Calu3 (cell line): ENCODE measurements around the gene PARD3. TPM values are rescaled to one million over a fixed set of nuclear protein-coding genes. Genes with fewer than 3 reads are reported as not detected.

ENCODE experiments used
- BruUV-seq: library from RNA; stranded (reverse); fragments of 400-500 nt; replicated peaks from 2 replicates; lab custom pipeline; 2021; lab: Mats Ljungman, UMichigan
- CTCF ChIA-PET: fragments of 300-600 bp; sonication (Branson Sonifier 250); formaldehyde crosslinking; loops from one replicate; lab custom pipeline; 2022; ENCODE audit warnings: antibody characterized with exemption; lab: Charles Lee
- DNase-seq: peaks from one replicate; pipeline ENCODE4 v3.0.0; 2022
- H3K27ac Mint-ChIP-seq: one replicate; pipeline ENCODE4 v1.8.0; 2022; ENCODE audit warnings: mixed read lengths; ENCODE audit not compliant: unreplicated experiment
- H3K27me3 Mint-ChIP-seq: one replicate; pipeline ENCODE4 v1.8.0; 2022; ENCODE audit warnings: mixed read lengths; ENCODE audit not compliant: unreplicated experiment
- H3K36me3 Mint-ChIP-seq: one replicate; pipeline ENCODE4 v1.8.0; 2022; ENCODE audit warnings: mild to moderate bottlenecking, moderate library complexity, mixed read lengths; ENCODE audit not compliant: insufficient read depth, unreplicated experiment
- H3K4me1 Mint-ChIP-seq: one replicate; pipeline ENCODE4 v1.8.0; 2022; ENCODE audit warnings: mild to moderate bottlenecking, low read depth, mixed read lengths; ENCODE audit not compliant: unreplicated experiment
- H3K4me3 Mint-ChIP-seq: one replicate; pipeline ENCODE4 v1.8.0; 2022; ENCODE audit warnings: mild to moderate bottlenecking, low read depth, moderate library complexity, mixed read lengths; ENCODE audit not compliant: unreplicated experiment
- H3K9me3 Mint-ChIP-seq: one replicate; pipeline ENCODE4 v1.8.0; 2022; ENCODE audit warnings: low read depth, mixed read lengths; ENCODE audit not compliant: unreplicated experiment
- CTCF ChIP-seq: fragments of 200-600 bp; IDR thresholded peaks from one replicate; pipeline ENCODE4 v1.8.0; 2022; ENCODE audit warnings: antibody characterized with exemption; ENCODE audit not compliant: unreplicated experiment
- intact Hi-C: fragments of 100-400 bp; cut with micrococcal nuclease; formaldehyde crosslinking; loops from one replicate; pipeline ENCODE4 v1.10.0; 2022; ENCODE audit not compliant: unreplicated experiment
- total RNA-seq: library from RNA; stranded (reverse); gene quantifications from 2 replicates; pipeline ENCODE4 v1.2.3, GENCODE V29; 2022

The PARD3 gene
- total RNA-seq, 1 experiment from 2014 or later, result 62.4 TPM

- intact Hi-C loops, result no loop called here
- no peaks in the 10 kb centered on the region for H3K4me1 Mint-ChIP-seq
- H3K9me3 Mint-ChIP-seq, result no peaks in the 10 kb centered on the region
- H3K36me3 Mint-ChIP-seq, result no peaks in the 10 kb centered on the region
- H3K4me3 Mint-ChIP-seq, result no peak overlapping the region
- BruUV-seq, result no TSS peak
- no peak for DNase-seq
- no peak overlapping the region for H3K27ac Mint-ChIP-seq
- TF ChIP-seq CTCF, result no peak
- CTCF ChIA-PET, result no interaction called here
- H3K27me3 Mint-ChIP-seq, result no peaks in the 10 kb centered on the region
Observed at GRCh38 chr10:34172936-34173533, 642.1 kb downstream of the PARD3 start.

DNA sequence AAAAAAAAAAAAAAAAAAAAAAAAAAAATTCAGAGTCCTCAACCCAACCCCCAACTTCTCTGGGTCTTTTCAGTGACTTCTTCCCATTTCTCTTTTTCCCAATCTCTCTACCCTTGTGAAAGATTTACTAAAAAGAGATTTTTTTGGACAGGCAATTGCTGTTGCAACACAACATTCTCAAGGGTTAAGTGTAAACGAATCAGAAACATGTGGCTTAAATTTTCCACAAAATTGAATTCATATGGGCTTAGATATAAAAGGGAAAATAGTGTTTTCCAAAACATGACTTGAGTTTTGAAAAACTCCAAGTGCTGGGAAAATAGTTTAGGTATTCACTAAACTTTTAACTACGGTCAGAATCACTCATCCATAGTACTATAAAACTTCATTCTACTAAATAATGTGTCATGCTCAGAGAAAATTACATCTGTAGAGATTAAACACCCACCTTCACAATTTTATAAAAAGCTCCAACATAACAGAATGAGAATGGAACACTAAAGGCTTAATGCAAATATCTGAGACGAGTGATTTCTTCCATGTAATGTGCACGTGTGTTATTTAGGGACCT lies 643.1 kb downstream of the PARD3 start:
- no peak overlapping the region for H3K4me3 Mint-ChIP-seq
- H3K27ac Mint-ChIP-seq, result no peak overlapping the region
- intact Hi-C loops, result no loop called here
- no peak for DNase-seq
- H3K27me3 Mint-ChIP-seq, result no peaks in the 10 kb centered on the region
- H3K4me1 Mint-ChIP-seq, result no peaks in the 10 kb centered on the region
- CTCF ChIA-PET, result no interaction called here
- no peaks in the 10 kb centered on the region for H3K36me3 Mint-ChIP-seq
- H3K9me3 Mint-ChIP-seq, result no peaks in the 10 kb centered on the region
- BruUV-seq, result no TSS peak
- TF ChIP-seq CTCF, result no peak

GRCh38 chr10:34169677-34170076 lies 645.4 kb downstream of the PARD3 start:
- intact Hi-C loops, result no loop called here
- Mint-ChIP-seq H3K36me3 (no peaks in the 10 kb centered on the region), H3K27ac (no peak overlapping the region), H3K4me1 (no peaks in the 10 kb centered on the region), H3K4me3 (no peak overlapping the region), H3K27me3 (no peaks in the 10 kb centered on the region), H3K9me3 (no peaks in the 10 kb centered on the region)
- CTCF ChIA-PET, result no interaction called here
- no peak for DNase-seq
- TF ChIP-seq CTCF, result no peak
- BruUV-seq, result no TSS peak

- H3K27me3 Mint-ChIP-seq, result no peaks in the 10 kb centered on the region
- CTCF ChIA-PET, result no interaction called here
- H3K4me3 Mint-ChIP-seq, result no peak overlapping the region
- intact Hi-C loops, result no loop called here
- H3K36me3 Mint-ChIP-seq, result no peaks in the 10 kb centered on the region
- no TSS peak for BruUV-seq
- H3K4me1 Mint-ChIP-seq, result no peaks in the 10 kb centered on the region
- no peak overlapping the region for H3K27ac Mint-ChIP-seq
- H3K9me3 Mint-ChIP-seq, result no peaks in the 10 kb centered on the region
- TF ChIP-seq CTCF, result no peak
- no peak for DNase-seq
Observed at GRCh38 chr10:34169131-34169530, 646.0 kb downstream of the PARD3 start.
